ENCODE results near the gene SLC52A3.

Gene SLC52A3

GRCh38 chr20:725491-725890, 42.8 kb downstream of the SLC52A3 start:
- peak; percentile 2 for DNase-seq

DNA sequence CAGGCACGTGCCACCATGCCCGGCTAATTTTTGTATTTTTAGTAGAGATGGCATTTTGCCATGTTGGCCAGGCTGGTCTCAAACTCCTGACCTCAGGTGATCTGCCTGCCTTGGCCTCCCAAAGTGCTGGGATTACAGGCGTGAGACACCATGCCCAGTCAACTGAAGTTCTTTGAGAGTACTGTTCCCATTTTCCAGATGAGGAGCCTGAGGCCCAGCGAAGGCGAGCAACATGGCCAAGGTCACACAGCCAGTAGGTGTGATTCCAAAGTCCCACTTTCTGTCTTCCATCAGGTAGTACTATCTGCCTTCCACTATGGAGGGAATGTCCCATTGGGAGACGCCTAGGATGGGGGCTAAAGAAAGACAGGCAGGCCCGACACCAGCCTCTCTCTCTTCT, 43.5 kb downstream of the SLC52A3 start:
- peak; percentile 44 for DNase-seq

- peak; percentile 46 for DNase-seq
These were observed 44.5 kb downstream of the SLC52A3 start for GRCh38 chr20:723756-724155.

GRCh38 chr20:722822-723644, 45.3 kb downstream of the SLC52A3 start:
- peak; percentile 58 for DNase-seq

GRCh38 chr20:721876-722275, 46.4 kb downstream of the SLC52A3 start:
- no peak for DNase-seq

- DNase-seq: no peak
These were observed 48.5 kb downstream of the SLC52A3 start for GRCh38 chr20:719816-720215.

- no peak for DNase-seq
These were observed 49.2 kb downstream of the SLC52A3 start for GRCh38 chr20:719068-719467.

- DNase-seq: no peak
These were observed 50.5 kb downstream of the SLC52A3 start for GRCh38 chr20:717832-718231.

- DNase-seq: no peak
These were observed 51.0 kb downstream of the SLC52A3 start for GRCh38 chr20:717271-717670.

- no peak for DNase-seq
These were observed 53.8 kb downstream of the SLC52A3 start for GRCh38 chr20:714453-714852.

DNA sequence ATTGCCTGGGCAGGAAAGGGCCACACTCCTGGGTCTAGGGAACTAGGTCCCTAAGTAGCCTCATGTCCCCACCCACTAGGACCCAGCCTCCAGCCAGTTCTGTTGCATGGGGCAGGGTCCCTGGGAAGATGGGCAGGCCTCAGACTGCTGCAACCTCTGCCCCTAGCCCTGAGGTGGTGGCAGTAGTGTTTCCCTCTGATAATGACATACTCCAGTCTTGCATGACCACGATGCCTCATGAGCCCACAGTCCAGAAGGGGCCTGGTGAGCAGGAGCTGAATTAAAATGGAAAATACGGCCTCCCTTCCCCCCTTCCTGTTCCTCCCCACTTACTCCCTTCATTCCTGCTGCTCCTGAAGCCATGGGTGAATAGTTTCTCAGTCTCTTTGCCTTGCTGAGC, 56.7 kb downstream of the SLC52A3 start:
- DNase-seq: peak; percentile 31

- peak; percentile 45 for DNase-seq
These were observed 57.4 kb downstream of the SLC52A3 start for GRCh38 chr20:710780-711450.

Data from activated effector memory CD4-positive, alpha-beta T cell treated with anti-CD3 and anti-CD28 coated beads, Interleukin-2, amount 50 U/mL, for 16 hours (primary cell).